K562 (cell line): ENCODE data around the gene TFAP2D. TPM values are rescaled to one million over a fixed set of nuclear protein-coding genes. Genes with fewer than 3 reads are reported as not detected.

Source experiments
- ATAC-seq: fragments of 200-7000 bp; cut with Tn5 transposase; 3 replicates; pipeline ENCODE4 v1.9.1; 2020; ENCODE audit warnings: moderate library complexity
- BruUV-seq: library from RNA; stranded (reverse); fragments of 400-500 nt; replicated peaks from 2 replicates; lab custom pipeline; 2021; lab: Mats Ljungman, UMichigan
- CTCF ChIA-PET: fragments of 300-600 bp; formaldehyde crosslinking; extraction: SDS; loops from one replicate; lab custom pipeline; 2021; ENCODE audit warnings: low intra/inter-chr PET ratio; lab: Yijun Ruan, JAX
- POLR2A ChIA-PET: fragments of 300-600, 350-650 bp; sonication (Branson Sonifier 250); formaldehyde crosslinking; extraction: SDS; loops from one replicate; lab custom pipeline; 2021; ENCODE audit warnings: antibody characterized with exemption, inconsistent platforms; lab: Yijun Ruan, JAX
- DNase-seq, 4 experiments: peaks; one replicate each; pipeline versions ENCODE4 v3.0.0 to v3.0.0-alpha.2; 2011 to 2018; ENCODE audit warnings: low spot score in 3 of 4, mixed read lengths in 3 of 4; ENCODE audit errors: extremely low read depth in 1 of 4
- FAIRE-seq: peaks from 2 replicates; lab custom pipeline; 2011; peaks lifted over from hg19 to GRCh38; lab: Jason Lieb, UNC
- H2AFZ ChIP-seq: 2 replicates; pipeline ENCODE4 v1.6.0; 2011; ENCODE audit warnings: low read depth, low read length, control low read depth, inconsistent platforms
- H3K27ac ChIP-seq: fragments of 200-600 bp; 3 replicates; pipeline ENCODE4 v1.8.0; 2011; ENCODE audit warnings: low read depth, mild to moderate bottlenecking, control low read depth, inconsistent platforms, low read length, moderate library complexity, mixed read lengths; ENCODE audit errors: extremely low read depth
- H3K27me3 ChIP-seq, 2 experiments: fragments of 300-600 bp in 1 of 2; 2 replicates in 1 of 2; 3 replicates in 1 of 2; pipeline versions ENCODE4 v1.6.0 to v1.8.0; 2011; ENCODE audit warnings: inconsistent platforms in 2 of 2, low read length in 2 of 2, mild to moderate bottlenecking in 1 of 2, mixed read lengths in 1 of 2, moderate library complexity in 1 of 2; ENCODE audit not compliant: control insufficient read depth in 2 of 2, insufficient read depth in 2 of 2
- H3K36me3 ChIP-seq: fragments of 300-600 bp; 3 replicates; pipeline ENCODE4 v1.8.0; 2011; ENCODE audit warnings: mild to moderate bottlenecking, low read length, inconsistent platforms; ENCODE audit not compliant: control insufficient read depth, insufficient read depth
- H3K4me1 ChIP-seq, 2 experiments: fragments of 200-600 bp in 1 of 2; replicated peaks in 1 of 2; 2 replicates in 1 of 2; 3 replicates in 1 of 2; pipeline versions ENCODE4 v1.5.1 to v1.8.0; 2011; ENCODE audit warnings: inconsistent platforms in 2 of 2, low read length in 2 of 2, mild to moderate bottlenecking in 1 of 2, mixed read lengths in 1 of 2, moderate library complexity in 1 of 2; ENCODE audit not compliant: control insufficient read depth in 2 of 2, insufficient read depth in 2 of 2
- H3K4me2 ChIP-seq: 2 replicates; pipeline ENCODE4 v1.6.1; 2011; ENCODE audit warnings: low read length, control low read depth, inconsistent platforms, mixed read lengths; ENCODE audit not compliant: insufficient read depth
- H3K4me3 ChIP-seq: fragments of 200-600 bp; sonication (generic), shearing (Covaris generic); 2 replicates; pipeline ENCODE4 v1.5.1; 2016; ENCODE audit warnings: control low read depth, inconsistent platforms
- H3K79me2 ChIP-seq: fragments of 200-600 bp; 3 replicates; pipeline ENCODE4 v1.8.0; 2011; ENCODE audit warnings: low read length, inconsistent platforms; ENCODE audit not compliant: control insufficient read depth, insufficient read depth
- H3K9ac ChIP-seq, 2 experiments: 2 replicates each; pipeline versions ENCODE4 v1.6.0 to v1.6.1; 2011; ENCODE audit warnings: low read depth in 2 of 2, low read length in 2 of 2, control low read depth in 1 of 2, inconsistent platforms in 1 of 2, mild to moderate bottlenecking in 1 of 2, mixed read lengths in 1 of 2; ENCODE audit not compliant: insufficient read depth in 1 of 2
- H3K9me1 ChIP-seq: one replicate; pipeline ENCODE4 v1.6.0; 2011; ENCODE audit warnings: inconsistent platforms, mild to moderate bottlenecking, low read length, moderate library complexity; ENCODE audit not compliant: control insufficient read depth, insufficient read depth
- H3K9me3 ChIP-seq: replicated peaks from 2 replicates; pipeline ENCODE4 v1.5.1; 2011; ENCODE audit warnings: low read depth, low read length, inconsistent platforms; ENCODE audit not compliant: control insufficient read depth, insufficient read depth
- H4K20me1 ChIP-seq: replicated peaks from 2 replicates; pipeline ENCODE4 v1.6.1; 2011; ENCODE audit warnings: low read length, inconsistent platforms, mixed read lengths; ENCODE audit not compliant: control insufficient read depth, insufficient read depth
- CXXC5 ChIP-seq: fragments of 250-450 bp; sonication (Bioruptor Pico); IDR thresholded peaks from 2 replicates; pipeline ENCODE4 v1.8.0; 2022; ENCODE audit warnings: inconsistent platforms, mild to moderate bottlenecking, moderate library complexity
- FUS ChIP-seq: fragments of 200-400 bp; formaldehyde crosslinking; optimal IDR thresholded peaks from 2 replicates; pipeline ENCODE3; 2017; ENCODE audit warnings: low read depth, low read length
- HCFC1 ChIP-seq: IDR thresholded peaks from 2 replicates; pipeline ENCODE4 v1.6.1; 2012; ENCODE audit warnings: low read depth, low read length, improper control_type of control experiment
- HDAC8 ChIP-seq: fragments of 450-650 bp; IDR thresholded peaks from 2 replicates; pipeline ENCODE4 v1.6.1; 2016; ENCODE audit warnings: mild to moderate bottlenecking, missing genetic modification characterization, moderate library complexity, missing compliant biosample characterization
- HES1 ChIP-seq: fragments of 450-650 bp; IDR thresholded peaks from 2 replicates; pipeline ENCODE4 v1.6.1; 2016; ENCODE audit warnings: low read depth, mild to moderate bottlenecking, moderate library complexity
- NFE2 ChIP-seq: IDR thresholded peaks from 2 replicates; pipeline ENCODE4 v1.6.1; 2014; ENCODE audit warnings: antibody characterized with exemption, low read depth
- NONO ChIP-seq, 2 experiments: fragments of 200-400 bp in 1 of 2; fragments of 450-650 bp in 1 of 2; formaldehyde crosslinking in 1 of 2; IDR thresholded peaks; 2 replicates each; pipeline ENCODE4 v1.6.1; 2017; ENCODE audit warnings: low read depth in 2 of 2, mild to moderate bottlenecking in 2 of 2, moderate library complexity in 2 of 2, low read length in 1 of 2
- SIX5 ChIP-seq, 2 experiments: IDR thresholded peaks; 2 replicates each; pipeline ENCODE4 v1.6.1; 2011; ENCODE audit warnings: low read length in 2 of 2, borderline replicate concordance in 1 of 2, low read depth in 1 of 2, mild to moderate bottlenecking in 1 of 2, moderate library complexity in 1 of 2; ENCODE audit not compliant: insufficient read depth in 1 of 2
- SMAD3 ChIP-seq: fragments of 450-650 bp; formaldehyde crosslinking; conservative IDR thresholded peaks from 2 replicates; pipeline ENCODE4 v1.4.0; 2020; ENCODE audit warnings: mild to moderate bottlenecking
- SRSF3 ChIP-seq: fragments of 200-400 bp; formaldehyde crosslinking; IDR thresholded peaks from 2 replicates; pipeline ENCODE4 v1.6.1; 2016; ENCODE audit warnings: mild to moderate bottlenecking, low read length, moderate library complexity; ENCODE audit not compliant: insufficient read depth
- ZNF354B ChIP-seq: fragments of 250-450 bp; sonication (Bioruptor Pico); IDR thresholded peaks from 2 replicates; pipeline ENCODE4 v1.4.0; 2020
- ZNF445 ChIP-seq: fragments of 250-450 bp; sonication (Bioruptor Pico); IDR thresholded peaks from 2 replicates; pipeline ENCODE4 v1.4.0; 2020; ENCODE audit warnings: low read depth, mild to moderate bottlenecking, moderate library complexity
- WGBS: fragments of 100-300 bp; shearing (Covaris generic); methylation state at CpG from one replicate; pipeline ENCODE4 v1.1.6; 2016; ENCODE audit warnings: low coverage, mixed read lengths; ENCODE audit not compliant: insufficient coverage; ENCODE audit errors: missing lambda C conversion rate; 5-methylcytosine and 5-hydroxymethylcytosine counted together
- in situ Hi-C: fragments of 300-500 bp; cut with MboI; formaldehyde crosslinking; loops from 4 replicates; pipeline ENCODE4 v1.15.0; 2018; ENCODE audit warnings: inconsistent platforms, mixed read lengths
- intact Hi-C: fragments of 100-400 bp; cut with micrococcal nuclease; formaldehyde crosslinking; loops from 2 replicates; pipeline ENCODE4 v1.14.2; 2022
- polyA plus RNA-seq, 8 experiments: library from polyadenylated mRNA; depleted of rRNA in 4 of 8; stranded (reverse) in 5 of 8; unstranded in 3 of 8; fragments of >200 nt; fragmentation: Nextera tagmentation in 2 of 8; fragmentation: Illumina TruSeq in 1 of 8; extraction: Ambion mirVana in 2 of 8; extraction: Trizol in 1 of 8; gene quantifications; 2 replicates each; pipeline versions ENCODE4 v1.2.1 to v1.2.3, GENCODE V29; 2011 to 2014; ENCODE audit warnings: inconsistent platforms in 1 of 8, missing spikeins in 1 of 8
- total RNA-seq, 7 experiments: library from RNA; depleted of rRNA in 6 of 7; stranded (reverse); fragments of >200 nt in 6 of 7; fragmentation: Illumina TruSeq in 2 of 7; extraction: Trizol in 2 of 7; gene quantifications; 2 replicates each; pipeline versions ENCODE4 v1.2.1 to v1.2.3, GENCODE V29; 2011 to 2021; ENCODE audit warnings: low replicate concordance in 1 of 7

The TFAP2D gene
- total and polyA plus RNA-seq, 9 of the 15 experiments (the other 6 are each of a cell fraction or from before 2014, with no cell fraction given): not detected

- in situ Hi-C loops (loop anchor here (10.0 to 25.0 kb wide), 3 partner anchors 536 to 1194 kb away; no protein-coding TSS in a partner anchor), intact Hi-C loops (loop anchor here (5.0 to 10.0 kb wide), 4 partner anchors 309 to 1036 kb away; no protein-coding TSS in a partner anchor)
- POLR2A ChIA-PET: no interaction called here
- Histone ChIP-seq H3K4me1 (peaks cover 0 to 6% of the 10 kb centered on the region in 2 experiments; a peak in 2 of 5 replicates), H3K9me1 (no peaks in the 10 kb centered on the region), H4K20me1 (no peaks in the 10 kb centered on the region), H3K27me3 (no peaks in the 10 kb centered on the region), H3K9ac (no peak within 1 kb of the TSS), H3K27ac (no peak within 1 kb of the TSS), H2AFZ (no peak within 1 kb of the TSS), H3K36me3 (no peaks in the 10 kb centered on the region), H3K9me3 (0 out of 2 replicates have a peak, but pooled peaks cover 3% of the 10 kb centered on the region), H3K4me3 (no peak within 1 kb of the TSS), H3K4me2 (no peak within 1 kb of the TSS), H3K79me2 (no peaks in the 10 kb centered on the region)
- no peak for FAIRE-seq
- ATAC-seq: no peak
- DNase-seq: no peak
- TF ChIP-seq SRSF3: no peak
- TF ChIP-seq CXXC5 (CRISPR knock-in tag): no peak
- TF ChIP-seq NFE2: no peak
- no peak for TF ChIP-seq ZNF445 (CRISPR knock-in tag)
- no peak for TF ChIP-seq HCFC1
- TF ChIP-seq HDAC8: no peak
- TF ChIP-seq SIX5 (IDR thresholded peaks at IDR 0.05; ENCODE audit: borderline replicate concordance in 1 of 2, insufficient read depth in 1 of 2, low read depth in 1 of 2, low read length in 2 of 2): no peak
- no peak for TF ChIP-seq HES1
- TF ChIP-seq SMAD3 (CRISPR knock-in tag): no peak
- no peak for TF ChIP-seq ZNF354B (CRISPR knock-in tag)
- TF ChIP-seq FUS: no peak
- TF ChIP-seq NONO (IDR thresholded peaks at IDR 0.05; ENCODE audit: low read depth in 2 of 2, low read length in 1 of 2): no peak
- CTCF ChIA-PET: no interaction called here
- 76% methylated on average over 7 of the region's 7 CpGs for WGBS
- no TSS peak for BruUV-seq
These were observed 105.3 kb downstream of the TFAP2D start, which contains the start of gene TFAP2B for GRCh38 chr6:50818673-50819072. TSS of gene TFAP2B (plus strand) at chr6:50818871. CDS start at chr6:50818892, 21 bp downstream.
